MM.1S (cell line): ENCODE measurements around the gene IL5.

Experiments
- DNase-seq: peaks from one replicate; pipeline ENCODE4 v3.0.0-alpha.2; 2015
- H2AFZ ChIP-seq: fragments of 300-600 bp; sonication (generic); 2 replicates; pipeline ENCODE4 v1.6.0; 2016; ENCODE audit warnings: antibody characterized with exemption, low read length
- H3F3A ChIP-seq: fragments of 300-600 bp; sonication (generic); 2 replicates; pipeline ENCODE4 v1.6.1; 2016; ENCODE audit warnings: mild to moderate bottlenecking, antibody characterized with exemption, low read length, moderate library complexity, mixed read lengths; ENCODE audit not compliant: insufficient read depth
- H3K27ac ChIP-seq: fragments of 300-600 bp; sonication (generic); 2 replicates; pipeline ENCODE4 v1.5.1; 2016; ENCODE audit warnings: mild to moderate bottlenecking, low read length
- H3K27me3 ChIP-seq: fragments of 300-600 bp; sonication (generic); replicated peaks from 2 replicates; pipeline ENCODE4 v1.6.0; 2016; ENCODE audit warnings: low read length; ENCODE audit not compliant: insufficient read depth
- H3K36me3 ChIP-seq: fragments of 300-600 bp; sonication (generic); replicated peaks from 2 replicates; pipeline ENCODE4 v1.6.1; 2016; ENCODE audit warnings: mild to moderate bottlenecking, low read length, mixed read lengths; ENCODE audit not compliant: insufficient read depth
- H3K4me1 ChIP-seq: fragments of 300-600 bp; sonication (generic); 2 replicates; pipeline ENCODE4 v1.6.1; 2016; ENCODE audit warnings: low read length, mixed read lengths
- H3K4me2 ChIP-seq: fragments of 300-600 bp; sonication (generic); 2 replicates; pipeline ENCODE4 v1.6.0; 2016; ENCODE audit warnings: low read depth, low read length
- H3K4me3 ChIP-seq: fragments of 300-600 bp; sonication (generic); 2 replicates; pipeline ENCODE4 v1.5.1; 2016; ENCODE audit warnings: low read length, mixed read lengths
- H3K79me2 ChIP-seq: fragments of 300-600 bp; sonication (generic); 2 replicates; pipeline ENCODE4 v1.6.1; 2016; ENCODE audit warnings: mixed run types, low read length, mixed read lengths
- H3K9ac ChIP-seq: fragments of 300-600 bp; sonication (generic); 2 replicates; pipeline ENCODE4 v1.6.1; 2016; ENCODE audit warnings: low read length, mixed read lengths
- H3K9me2 ChIP-seq: fragments of 300-600 bp; sonication (generic); replicated peaks from 2 replicates; pipeline ENCODE4 v1.6.1; 2016; ENCODE audit warnings: mild to moderate bottlenecking, low read length, mixed read lengths; ENCODE audit not compliant: insufficient read depth
- H3K9me3 ChIP-seq: fragments of 300-600 bp; sonication (generic); replicated peaks from 2 replicates; pipeline ENCODE4 v1.6.1; 2016; ENCODE audit warnings: mild to moderate bottlenecking, low read length, mixed read lengths; ENCODE audit not compliant: insufficient read depth
- H4K20me1 ChIP-seq: fragments of 300-600 bp; sonication (generic); 2 replicates; pipeline ENCODE4 v1.6.1; 2016; ENCODE audit warnings: mild to moderate bottlenecking, low read length, moderate library complexity, mixed read lengths; ENCODE audit not compliant: insufficient read depth
- EZH2 ChIP-seq: fragments of 300-600 bp; sonication (generic); optimal IDR thresholded peaks from 2 replicates; pipeline ENCODE3; 2017; ENCODE audit warnings: low read depth, mild to moderate bottlenecking, antibody characterized with exemption, low read length, mixed read lengths
- EZH2phosphoT487 ChIP-seq: fragments of 300-600 bp; sonication (generic); IDR thresholded peaks from 2 replicates; pipeline ENCODE4 v1.6.1; 2018; ENCODE audit warnings: antibody characterized with exemption, low read length
- TF ChIP-seq, protein P1 (sequence below): fragments of 300-600 bp; sonication (generic); IDR thresholded peaks from 2 replicates; pipeline ENCODE4 v1.5.1; 2016; ENCODE audit warnings: antibody characterized with exemption, low read length, mixed read lengths

Gene IL5

DNA sequence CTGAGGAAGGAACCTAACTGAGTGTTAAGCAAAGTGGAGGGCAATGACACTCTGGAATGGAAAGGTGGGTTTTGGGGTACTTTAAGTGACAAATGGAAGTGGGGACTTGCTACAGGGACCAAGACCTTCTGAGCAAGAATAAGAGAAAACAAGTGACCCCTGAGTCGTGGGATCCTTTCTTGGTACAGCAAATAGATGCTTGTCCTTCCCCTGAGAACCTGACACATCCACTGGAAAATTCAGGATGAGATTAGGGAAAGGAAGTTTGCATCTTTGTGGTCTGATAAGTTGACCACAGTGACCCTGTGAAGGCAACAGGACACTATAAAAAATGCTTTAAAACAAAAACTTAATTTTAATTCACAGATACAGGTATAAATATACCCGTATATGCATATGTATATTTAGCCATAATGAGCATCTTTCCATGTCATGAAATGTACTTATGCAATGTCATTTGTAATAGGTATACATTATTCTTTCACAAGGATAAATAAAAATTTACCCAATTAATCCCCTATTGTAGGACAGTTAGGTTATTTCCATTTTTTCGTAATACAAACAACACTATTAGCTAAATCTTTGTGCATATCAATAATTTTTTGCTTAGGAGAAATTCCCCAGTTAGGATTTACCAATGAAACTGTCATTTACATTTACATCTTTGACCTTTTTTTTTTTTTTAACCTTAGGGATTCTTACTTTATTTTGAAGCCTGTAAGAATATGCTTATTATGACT, 50.8 kb downstream of the IL5 start:
- no peaks in the 10 kb centered on the region for H3K9me2 ChIP-seq
- H3K27ac ChIP-seq = no peak overlapping the region
- no peaks in the 10 kb centered on the region for H3K27me3 ChIP-seq
- peaks cover 25% of the 10 kb centered on the region for H4K20me1 ChIP-seq
- H2AFZ ChIP-seq = no peak overlapping the region
- H3K4me1 ChIP-seq = peaks cover 43% of the 10 kb centered on the region
- H3F3A ChIP-seq = peaks cover 42% of the 10 kb centered on the region
- H3K79me2 ChIP-seq = peaks cover 59% of the 10 kb centered on the region
- H3K36me3 ChIP-seq = peaks cover 13% of the 10 kb centered on the region; the same call in 1 of the 2 replicates
- TF ChIP-seq EZH2phosphoT487 (no peak), EZH2 (no peak)
- TF ChIP-seq, protein P1, sequence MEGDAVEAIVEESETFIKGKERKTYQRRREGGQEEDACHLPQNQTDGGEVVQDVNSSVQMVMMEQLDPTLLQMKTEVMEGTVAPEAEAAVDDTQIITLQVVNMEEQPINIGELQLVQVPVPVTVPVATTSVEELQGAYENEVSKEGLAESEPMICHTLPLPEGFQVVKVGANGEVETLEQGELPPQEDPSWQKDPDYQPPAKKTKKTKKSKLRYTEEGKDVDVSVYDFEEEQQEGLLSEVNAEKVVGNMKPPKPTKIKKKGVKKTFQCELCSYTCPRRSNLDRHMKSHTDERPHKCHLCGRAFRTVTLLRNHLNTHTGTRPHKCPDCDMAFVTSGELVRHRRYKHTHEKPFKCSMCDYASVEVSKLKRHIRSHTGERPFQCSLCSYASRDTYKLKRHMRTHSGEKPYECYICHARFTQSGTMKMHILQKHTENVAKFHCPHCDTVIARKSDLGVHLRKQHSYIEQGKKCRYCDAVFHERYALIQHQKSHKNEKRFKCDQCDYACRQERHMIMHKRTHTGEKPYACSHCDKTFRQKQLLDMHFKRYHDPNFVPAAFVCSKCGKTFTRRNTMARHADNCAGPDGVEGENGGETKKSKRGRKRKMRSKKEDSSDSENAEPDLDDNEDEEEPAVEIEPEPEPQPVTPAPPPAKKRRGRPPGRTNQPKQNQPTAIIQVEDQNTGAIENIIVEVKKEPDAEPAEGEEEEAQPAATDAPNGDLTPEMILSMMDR = no peak
- no peak for DNase-seq
- no peak overlapping the region for H3K4me3 ChIP-seq
- no peak overlapping the region for H3K4me2 ChIP-seq
- no peak overlapping the region for H3K9ac ChIP-seq
- H3K9me3 ChIP-seq = no peaks in the 10 kb centered on the region
